HG03045 (cell line): ENCODE data around the gene PHYH.

Source experiments
- ATAC-seq: cut with Tn5 transposase; IDR thresholded peaks from one replicate; pipeline ENCODE4 v1.9.1; 2021; ENCODE audit warnings: mild to moderate bottlenecking, moderate library complexity; ENCODE audit not compliant: unreplicated experiment

The PHYH gene

DNA sequence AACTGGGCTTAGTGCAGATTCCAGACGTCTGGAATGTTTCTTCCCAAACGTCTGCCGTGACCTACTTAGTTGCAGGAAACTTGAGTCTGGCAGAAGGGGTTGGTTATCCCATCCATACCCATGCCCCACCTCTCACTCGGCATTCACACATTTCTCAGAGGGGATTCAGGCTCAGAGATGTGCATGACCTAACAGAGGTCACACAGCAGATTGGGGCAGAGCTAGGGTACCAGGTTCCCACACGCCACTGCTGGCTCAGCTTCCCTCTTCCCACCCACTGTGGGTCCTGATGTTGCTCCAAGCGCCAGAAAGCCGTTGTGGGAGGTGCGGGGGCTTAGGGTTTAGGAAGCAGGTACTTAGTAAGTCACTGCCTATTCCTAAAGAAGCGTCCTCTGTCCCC is 68.7 kb downstream of the PHYH start:
- ATAC-seq: no peak
